Stimulated activated CD8-positive, alpha-beta memory T cell treated with anti-CD3 and anti-CD28 coated beads, Interleukin-15, amount 100 ng/mL, for 1 hour (primary cell): Measurements from ENCODE around the gene YY1.
A peak's percentile ranks its signal among the peaks of the same experiment; 100 is the strongest.
"Not testable (repeated sequence)": the region's sequence is repeated elsewhere in the genome, so short reads cannot be mapped to it uniquely, and the experiment has no call there.

Source experiments
- DNase-seq: peaks from one replicate; pipeline ENCODE4 v3.0.0-alpha.2; 2020; ENCODE audit warnings: low read depth

Gene YY1

DNA sequence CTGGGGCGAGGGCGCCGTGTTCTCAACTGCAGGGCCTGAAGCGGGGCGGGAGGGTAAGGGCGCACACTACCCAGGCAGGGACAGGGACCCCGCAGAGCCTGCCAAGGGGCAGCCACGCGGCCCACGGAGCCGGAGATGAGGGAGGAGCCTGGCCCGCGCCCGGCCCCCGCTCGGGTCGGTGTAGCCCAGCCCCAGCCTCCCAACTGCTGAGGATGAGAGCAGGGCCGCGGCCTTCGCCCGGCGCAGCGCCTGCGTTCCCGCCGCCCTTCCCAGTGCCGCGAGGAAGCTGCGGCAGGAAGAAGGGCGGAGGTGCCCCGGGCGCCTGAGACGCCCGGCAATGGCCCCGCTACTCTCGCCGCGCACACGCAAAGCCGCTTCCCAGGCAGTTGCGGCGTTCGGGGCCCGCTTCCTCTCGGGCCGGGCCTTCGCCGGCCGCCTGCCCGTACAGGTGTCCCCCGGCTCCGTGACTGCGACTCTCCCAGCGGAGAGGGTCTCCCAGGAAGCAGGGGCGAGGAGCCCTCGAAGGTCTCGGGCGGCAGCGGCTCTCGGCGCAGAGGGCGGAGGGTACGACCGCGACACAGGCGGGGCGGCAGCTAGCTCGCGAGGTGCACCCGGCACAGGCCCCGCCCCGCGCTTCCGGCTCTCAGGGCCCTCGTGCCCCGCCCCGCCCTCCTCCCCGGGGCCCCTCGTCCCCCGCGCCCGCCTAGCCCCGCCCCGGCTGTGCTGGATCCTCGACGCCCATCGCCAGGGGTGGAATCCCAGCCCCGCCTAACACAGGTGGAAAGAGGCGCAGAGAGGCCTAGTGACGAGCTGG lies 24.8 kb upstream of the YY1 start:
- DNase-seq: peak; percentile 76

GRCh38 chr14:100214770-100215083 lies 24.2 kb upstream of the YY1 start:
- DNase-seq: no peak

- no peak for DNase-seq
Measured at GRCh38 chr14:100215330-100215885, 23.5 kb upstream of the YY1 start.

DNA sequence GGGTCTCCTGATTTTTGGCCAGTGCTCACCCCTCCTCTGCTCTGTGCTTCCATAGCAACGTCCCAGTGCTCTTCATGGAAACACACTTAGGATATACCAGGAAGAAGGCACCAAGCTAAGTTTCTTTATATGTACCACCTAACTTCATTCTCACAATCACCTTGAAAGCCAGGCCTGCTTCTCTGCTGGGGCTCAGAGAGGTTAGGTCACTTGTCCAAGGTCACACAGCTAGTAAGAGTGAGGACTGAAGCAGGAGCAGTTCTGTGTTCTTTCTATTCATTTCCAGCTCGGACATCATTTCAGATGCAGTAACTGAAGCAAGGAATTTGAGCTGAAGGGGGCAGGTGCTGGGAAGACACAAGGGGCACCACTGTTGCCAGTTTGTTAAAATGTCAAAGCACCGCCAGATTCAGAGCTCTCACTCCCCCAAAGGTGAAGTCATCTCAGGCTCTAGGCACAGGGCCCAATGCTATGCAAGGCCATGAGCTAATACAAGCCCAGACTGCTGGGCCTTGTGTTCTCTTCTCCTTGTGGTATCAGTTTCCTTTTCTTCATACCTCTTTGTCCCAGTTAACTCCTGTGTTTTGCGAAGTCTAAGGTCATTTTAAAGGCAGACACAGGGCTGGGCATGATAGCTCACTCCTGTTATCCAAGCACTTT lies 19.7 kb upstream of the YY1 start:
- no peak for DNase-seq

GRCh38 chr14:100221533-100222223 lies 17.3 kb upstream of the YY1 start:
- DNase-seq: peak; percentile 40

DNA sequence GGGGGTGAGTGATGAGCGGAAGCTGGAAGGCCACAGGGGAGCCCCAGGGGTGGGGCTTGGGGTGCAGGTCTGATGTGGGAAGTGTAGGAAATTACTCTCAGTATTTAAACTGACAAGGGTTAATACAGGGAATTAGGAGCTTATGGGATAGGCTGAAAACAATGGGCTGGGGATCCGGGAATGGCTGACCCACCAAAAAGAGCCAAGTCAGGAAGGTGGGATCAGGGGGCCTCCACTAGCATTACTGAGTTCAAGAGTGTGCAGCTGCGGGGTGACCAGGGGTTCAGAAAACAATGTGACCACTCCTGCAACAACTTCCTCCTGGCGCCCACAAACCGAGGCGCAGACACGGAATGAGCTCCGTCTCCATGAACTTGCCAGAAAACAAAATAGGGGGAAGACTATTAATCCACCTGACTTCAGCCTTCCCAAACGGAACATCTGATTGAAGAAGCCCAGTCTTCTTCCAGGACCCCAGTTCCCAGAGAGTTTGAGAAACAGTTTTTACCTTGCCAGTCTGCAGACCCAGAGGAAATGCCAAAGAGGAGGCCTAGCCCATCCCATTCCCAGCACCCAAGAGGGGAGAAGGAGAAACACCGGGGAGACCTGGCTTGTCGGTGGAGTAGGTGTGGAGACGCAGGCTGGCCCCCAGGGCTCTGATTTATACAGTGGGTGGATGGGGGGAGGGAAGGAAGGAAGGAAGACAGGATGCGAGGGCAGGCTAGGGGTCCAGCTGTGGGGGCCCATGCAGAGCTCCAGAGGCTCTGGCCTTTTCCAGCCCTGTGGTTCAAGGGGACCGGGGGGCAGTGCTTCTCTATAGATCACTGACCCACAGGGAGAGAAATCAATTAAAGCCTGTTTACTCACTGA lies 16.5 kb upstream of the YY1 start:
- DNase-seq: no peak

- DNase-seq: no peak
Measured at GRCh38 chr14:100223332-100224201, 15.4 kb upstream of the YY1 start.

- DNase-seq: no peak
Measured at GRCh38 chr14:100224229-100224866, 14.6 kb upstream of the YY1 start.

GRCh38 chr14:100225169-100225568 lies 13.8 kb upstream of the YY1 start:
- no peak for DNase-seq

DNA sequence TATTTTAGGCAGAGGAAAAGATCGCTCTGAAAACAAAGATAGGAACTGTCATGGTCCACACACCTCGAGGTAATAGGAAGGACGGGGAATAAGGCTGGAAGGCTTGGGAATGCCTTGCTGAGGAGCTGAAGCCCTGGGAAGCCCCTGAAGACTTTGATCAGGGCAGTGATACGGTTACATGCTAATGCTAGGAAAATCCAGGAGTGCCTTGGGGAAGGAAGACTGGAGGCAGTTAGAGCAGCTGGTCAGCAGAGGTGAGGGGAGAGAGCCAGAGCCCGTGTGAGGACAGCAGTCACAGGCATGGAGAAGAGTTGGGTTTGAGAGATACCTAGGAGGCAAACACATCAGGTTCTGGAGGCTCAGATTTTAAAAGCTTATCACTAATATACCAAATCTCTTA lies 8.6 kb upstream of the YY1 start:
- no peak for DNase-seq

GRCh38 chr14:100234511-100234910 lies 4.4 kb upstream of the YY1 start:
- DNase-seq: no peak

- DNase-seq: not testable (repeated sequence)
Measured at GRCh38 chr14:100236271-100236818, 2.6 kb upstream of the YY1 start.

DNA sequence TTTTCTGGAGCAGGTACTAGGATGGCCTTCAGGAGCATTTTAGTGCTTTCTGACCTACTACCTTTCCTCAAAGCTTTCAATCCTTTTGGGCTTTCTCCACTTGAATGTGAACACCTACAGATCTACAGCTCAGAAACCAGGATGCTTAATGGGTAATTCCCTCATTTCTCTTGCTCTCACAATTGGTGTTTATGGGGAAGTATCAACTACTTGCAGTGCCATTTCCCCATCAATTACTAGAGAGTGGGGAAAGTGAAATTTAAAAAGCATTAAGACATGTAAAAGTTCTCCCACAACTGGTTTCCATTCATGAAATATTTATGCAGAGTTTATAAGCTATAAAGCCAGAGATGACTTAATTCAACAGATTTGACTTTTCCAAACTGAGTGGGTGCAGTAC lies 2.1 kb upstream of the YY1 start:
- no peak for DNase-seq

- no peak for DNase-seq
Measured at GRCh38 chr14:100237735-100238418, 1.1 kb upstream of the YY1 start.

DNA sequence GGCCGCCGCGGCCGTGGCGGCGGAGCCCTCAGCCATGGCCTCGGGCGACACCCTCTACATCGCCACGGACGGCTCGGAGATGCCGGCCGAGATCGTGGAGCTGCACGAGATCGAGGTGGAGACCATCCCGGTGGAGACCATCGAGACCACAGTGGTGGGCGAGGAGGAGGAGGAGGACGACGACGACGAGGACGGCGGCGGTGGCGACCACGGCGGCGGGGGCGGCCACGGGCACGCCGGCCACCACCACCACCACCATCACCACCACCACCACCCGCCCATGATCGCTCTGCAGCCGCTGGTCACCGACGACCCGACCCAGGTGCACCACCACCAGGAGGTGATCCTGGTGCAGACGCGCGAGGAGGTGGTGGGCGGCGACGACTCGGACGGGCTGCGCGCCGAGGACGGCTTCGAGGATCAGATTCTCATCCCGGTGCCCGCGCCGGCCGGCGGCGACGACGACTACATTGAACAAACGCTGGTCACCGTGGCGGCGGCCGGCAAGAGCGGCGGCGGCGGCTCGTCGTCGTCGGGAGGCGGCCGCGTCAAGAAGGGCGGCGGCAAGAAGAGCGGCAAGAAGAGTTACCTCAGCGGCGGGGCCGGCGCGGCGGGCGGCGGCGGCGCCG lies 381 bp downstream of the YY1 start:
- DNase-seq: no peak

DNA sequence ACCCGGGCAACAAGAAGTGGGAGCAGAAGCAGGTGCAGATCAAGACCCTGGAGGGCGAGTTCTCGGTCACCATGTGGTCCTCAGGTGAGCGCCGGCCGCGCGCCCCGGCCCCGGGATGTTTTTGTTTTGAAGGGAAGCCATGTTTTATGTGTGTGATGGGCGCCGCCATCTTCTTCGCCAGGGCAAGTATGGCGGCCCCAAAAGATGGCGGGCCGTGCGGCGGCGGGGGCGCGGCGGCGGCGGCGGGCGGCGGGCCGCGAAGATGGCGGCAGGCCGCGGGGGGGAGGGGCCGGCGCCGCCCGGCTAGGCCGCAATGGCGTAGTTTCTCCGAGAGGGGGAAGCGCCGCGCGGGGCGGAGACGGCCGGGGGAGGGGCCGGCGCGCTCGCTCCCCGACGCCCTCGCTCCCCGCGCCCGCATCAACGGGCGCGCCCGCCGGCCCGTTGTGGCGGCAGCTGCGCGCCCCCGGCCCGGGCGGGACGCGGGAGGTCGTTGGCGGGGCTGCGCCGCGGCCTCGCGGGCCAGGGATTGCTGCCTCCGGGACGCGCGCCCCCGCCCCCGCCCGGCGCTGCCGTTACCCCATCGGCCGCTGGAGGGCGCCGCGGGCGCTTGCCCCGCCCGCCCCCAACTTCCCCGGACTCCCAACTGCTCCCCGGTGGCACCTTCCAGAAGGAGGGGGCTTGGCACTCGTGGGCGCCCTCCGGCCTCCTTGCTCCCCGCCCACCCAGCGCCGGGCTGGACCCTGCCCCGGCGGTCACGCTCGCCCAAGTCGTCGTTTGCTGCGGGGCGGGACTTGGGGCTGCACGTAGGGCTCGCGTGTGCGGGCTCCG lies 1.1 kb downstream of the YY1 start:
- peak; percentile 66 for DNase-seq

DNA sequence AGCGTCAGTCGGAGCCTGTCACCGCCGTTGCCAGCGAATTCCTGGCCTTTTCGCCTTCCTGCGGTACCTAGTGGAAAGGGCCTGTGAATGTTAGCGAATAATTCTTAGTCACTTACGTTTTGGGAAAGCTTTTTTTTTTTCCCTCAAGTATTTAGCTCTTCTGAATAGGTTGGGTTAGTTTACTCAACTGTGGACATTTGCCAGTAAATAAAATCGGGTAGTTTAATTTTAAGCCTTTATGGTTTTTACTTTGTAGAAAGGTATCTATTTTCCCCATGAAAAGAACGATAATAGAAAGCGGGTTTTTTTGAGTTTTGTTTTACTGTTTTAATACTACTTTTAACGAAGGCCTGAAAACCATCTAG lies 1.7 kb downstream of the YY1 start:
- no peak for DNase-seq

DNA sequence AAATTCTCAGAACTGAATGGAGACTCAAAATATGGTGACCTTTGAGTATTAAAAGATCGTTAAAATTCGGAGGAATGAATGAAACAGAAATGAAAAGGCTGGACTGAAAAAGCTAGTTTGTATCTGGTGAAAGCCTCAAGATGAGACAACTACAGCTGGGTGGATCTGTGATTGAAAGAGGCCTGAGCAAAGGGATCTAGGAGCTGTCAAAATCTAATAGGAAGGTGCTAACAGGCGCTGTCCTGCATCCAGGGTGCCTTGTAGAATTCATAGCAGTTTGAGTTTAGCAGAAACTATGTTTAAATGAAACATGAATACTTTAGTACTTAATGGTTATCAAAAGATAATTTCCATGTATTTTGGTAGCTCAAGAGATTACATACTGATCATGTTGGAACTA lies 2.3 kb downstream of the YY1 start:
- no peak for DNase-seq
